ENCODE measurements around the gene SFI1. TPM values are rescaled to one million over a fixed set of nuclear protein-coding genes. Genes with fewer than 3 reads are reported as not detected.
"Not testable (repeated sequence)": the region's sequence is repeated elsewhere in the genome, so short reads cannot be mapped to it uniquely, and the experiment has no call there.

The SFI1 gene
- total RNA-seq, 4 donors from 2014 or later = 11.0 to 20.0 (median 16.4) TPM

GRCh38 chr22:31477329-31477728 is 19.0 kb upstream of the SFI1 start:
- 87 to 93% methylated on average over 4 of the region's 4 CpGs for WGBS, 2 donors
- H3K9me3 ChIP-seq = no peaks in the 10 kb centered on the region
- no peak for DNase-seq
- peaks cover 0 to 82% (median 0%) of the 10 kb centered on the region in 3 donors for H3K36me3 ChIP-seq
- TF ChIP-seq POLR2A (IDR thresholded peaks at IDR 0.05) = no peak
- TF ChIP-seq CTCF (IDR thresholded peaks at IDR 0.05) = no peak
- no peak overlapping the region for H3K4me3 ChIP-seq
- intact Hi-C loops (cut with DNase I) = no loop called here
- no peaks in the 10 kb centered on the region for H3K27me3 ChIP-seq
- peaks cover 0 to 6% (median 0%) of the 10 kb centered on the region in 3 donors for H3K4me1 ChIP-seq
- no peak overlapping the region for H3K27ac ChIP-seq

GRCh38 chr22:31481129-31481528 is 15.2 kb upstream of the SFI1 start:
- no peaks in the 10 kb centered on the region for H3K9me3 ChIP-seq
- WGBS, 2 donors = 84 to 94% methylated on average over 3 of the region's 3 CpGs
- H3K4me1 ChIP-seq = peaks cover 0 to 17% (median 0%) of the 10 kb centered on the region in 3 donors
- DNase-seq = no peak
- H3K27me3 ChIP-seq = no peaks in the 10 kb centered on the region
- H3K4me3 ChIP-seq = no peak overlapping the region
- H3K36me3 ChIP-seq = peaks cover 0 to 96% (median 0%) of the 10 kb centered on the region in 3 donors
- intact Hi-C loops (cut with DNase I) = no loop called here
- H3K27ac ChIP-seq = no peak overlapping the region
- no peak for TF ChIP-seq POLR2A (IDR thresholded peaks at IDR 0.05)
- no peak for TF ChIP-seq CTCF (IDR thresholded peaks at IDR 0.05)

GRCh38 chr22:31482470-31482869 is 13.9 kb upstream of the SFI1 start:
- intact Hi-C loops (cut with DNase I); H3K9me3 ChIP-seq; H3K27me3 ChIP-seq; H3K27ac ChIP-seq; DNase-seq; H3K4me3 ChIP-seq: not testable (repeated sequence)
- peaks cover 0 to 98% (median 0%) of the 10 kb centered on the region in 3 donors for H3K36me3 ChIP-seq
- 87 to 93% methylated on average over 7 to 8 of the region's 8 CpGs for WGBS, 2 donors
- H3K4me1 ChIP-seq = peaks cover 0 to 24% (median 0%) of the 10 kb centered on the region in 3 donors

- Histone ChIP-seq H3K36me3 (peaks cover 0 to 63% (median 0%) of the 10 kb centered on the region in 3 donors), H3K4me1 (peaks cover 13 to 45% (median 15%) of the 10 kb centered on the region in 3 donors)
- DNase-seq; H3K9me3 ChIP-seq; intact Hi-C loops (cut with DNase I); H3K27me3 ChIP-seq; H3K4me3 ChIP-seq; H3K27ac ChIP-seq: not testable (repeated sequence)
- 83 to 89% methylated on average over 11 of the region's 11 CpGs for WGBS, 2 donors
These were observed 10.0 kb upstream of the SFI1 start for GRCh38 chr22:31486369-31486768.

GRCh38 chr22:31486951-31487350 is 9.4 kb upstream of the SFI1 start:
- H3K36me3 ChIP-seq = peaks cover 0 to 57% (median 0%) of the 10 kb centered on the region in 3 donors

More at GRCh38 chr22:31486951-31487350, 9.4 kb upstream of the SFI1 start:
- DNase-seq = no peak
- Histone ChIP-seq H3K27ac (no peak overlapping the region), H3K4me1 (peaks cover 13 to 50% (median 15%) of the 10 kb centered on the region in 3 donors), H3K4me3 (no peak overlapping the region), H3K9me3 (no peaks in the 10 kb centered on the region), H3K27me3 (no peaks in the 10 kb centered on the region)
- TF ChIP-seq POLR2A (IDR thresholded peaks at IDR 0.05) (no peak), CTCF (IDR thresholded peaks at IDR 0.05) (no peak)
- 90 to 92% methylated on average over 2 of the region's 2 CpGs for WGBS, 2 donors
- intact Hi-C loops (cut with DNase I) = no loop called here

Data from esophagus squamous epithelium (tissue), 5 donors.